B cell (primary cell): ENCODE results near the gene TRABD2B. TPM values are rescaled to one million over a fixed set of nuclear protein-coding genes. Genes with fewer than 3 reads are reported as not detected.

ENCODE experiments used
- ATAC-seq: fragments of 200-7000 bp; cut with Tn5 transposase; one replicate; pipeline ENCODE4 v1.10.0; 2021; ENCODE audit warnings: low read depth, mild to moderate bottlenecking, moderate number of reproducible peaks, moderate library complexity
- CTCF ChIA-PET: fragments of 350-600 bp; sonication (Branson Sonifier 250); formaldehyde crosslinking; loops from one replicate; lab custom pipeline; 2021; ENCODE audit warnings: antibody characterized with exemption, inconsistent platforms; lab: Charles Lee
- POLR2A ChIA-PET: fragments of 350-600 bp; sonication (Branson Sonifier 250); formaldehyde crosslinking; loops from one replicate; lab custom pipeline; 2021; ENCODE audit warnings: antibody characterized with exemption; lab: Charles Lee
- DNase-seq: peaks from one replicate; pipeline ENCODE4 v3.0.0; 2013
- H2AFZ ChIP-seq: 2 replicates; pipeline ENCODE4 v1.6.1; 2012; ENCODE audit warnings: mild to moderate bottlenecking, low read depth, low read length; ENCODE audit not compliant: insufficient read depth, poor library complexity, severe bottlenecking
- H3K27ac ChIP-seq, 2 donors: 1 replicate in 1 of 2; 2 replicates in 1 of 2; pipeline ENCODE4 v1.5.1; 2012 to 2013; ENCODE audit warnings: low read length in 2 of 2, mild to moderate bottlenecking in 2 of 2, moderate library complexity in 1 of 2
- H3K27me3 ChIP-seq, 4 experiments: fragments of 200-600 bp in 1 of 4; sonication (generic) in 1 of 4; replicated peaks in 1 of 4; 1 replicate in 2 of 4; 2 replicates in 2 of 4; pipeline versions ENCODE4 v1.6.1 to v1.7.0; 2013 to 2016; ENCODE audit warnings: low read length in 3 of 4, mild to moderate bottlenecking in 2 of 4, mixed read lengths in 1 of 4, moderate library complexity in 1 of 4; ENCODE audit not compliant: insufficient read depth in 4 of 4, control insufficient read depth in 3 of 4; ENCODE audit errors: control extremely low read depth in 1 of 4
- H3K36me3 ChIP-seq, 2 experiments: replicated peaks in 1 of 2; 1 replicate in 1 of 2; 2 replicates in 1 of 2; pipeline versions ENCODE4 v1.6.1 to v1.7.1; 2013; ENCODE audit warnings: low read length in 1 of 2; ENCODE audit not compliant: insufficient read depth in 2 of 2, control insufficient read depth in 1 of 2; ENCODE audit errors: control extremely low read depth in 1 of 2, extremely low read depth in 1 of 2
- H3K4me1 ChIP-seq, 2 donors: fragments of 200-600 bp in 1 of 2; sonication (generic) in 1 of 2; 1 replicate in 1 of 2; 2 replicates in 1 of 2; pipeline versions ENCODE4 v1.5.1 to v1.6.1; 2013 to 2017; ENCODE audit warnings: low read length in 2 of 2; ENCODE audit not compliant: control insufficient read depth in 2 of 2, insufficient read depth in 2 of 2
- H3K4me2 ChIP-seq: replicated peaks from 2 replicates; pipeline ENCODE3; 2012; ENCODE audit warnings: mild to moderate bottlenecking, low read depth, low read length; ENCODE audit not compliant: poor library complexity, severe bottlenecking
- H3K4me3 ChIP-seq, 5 experiments: fragments of 200-600 bp in 1 of 5; sonication (generic) in 1 of 5; 1 replicate in 3 of 5; 2 replicates in 2 of 5; pipeline versions ENCODE4 v1.5.1 to v1.7.0; 2011 to 2016; ENCODE audit warnings: low read length in 4 of 5, mild to moderate bottlenecking in 4 of 5, low read depth in 2 of 5, control low read depth in 1 of 5, moderate library complexity in 1 of 5; ENCODE audit not compliant: insufficient read depth in 1 of 5; ENCODE audit errors: control extremely low read depth in 1 of 5, extremely low read depth in 1 of 5
- H3K79me2 ChIP-seq: fragments of 200-600 bp; sonication (generic); one replicate; pipeline ENCODE4 v1.6.0; 2016; ENCODE audit warnings: low read length; ENCODE audit not compliant: control insufficient read depth, insufficient read depth
- H3K9ac ChIP-seq: fragments of 200-600 bp; sonication (generic); 2 replicates; pipeline ENCODE4 v1.6.1; 2017; ENCODE audit warnings: mild to moderate bottlenecking, low read length, moderate library complexity
- H3K9me3 ChIP-seq, 3 donors: one replicate each; pipeline versions ENCODE4 v1.6.1 to v1.7.1; 2013; ENCODE audit warnings: low read length in 2 of 3; ENCODE audit not compliant: control insufficient read depth in 2 of 3, insufficient read depth in 1 of 3; ENCODE audit errors: control extremely low read depth in 1 of 3
- H4K20me1 ChIP-seq: 2 replicates; pipeline ENCODE4 v1.6.0; 2012; ENCODE audit warnings: mild to moderate bottlenecking, low read length; ENCODE audit not compliant: insufficient read depth, control insufficient read depth, poor library complexity, severe bottlenecking
- H3K27ac Mint-ChIP-seq: one replicate; pipeline ENCODE4 v1.8.0; 2021; ENCODE audit warnings: mixed read lengths
- H3K27me3 Mint-ChIP-seq: one replicate; pipeline ENCODE4 v1.8.0; 2021; ENCODE audit warnings: mixed read lengths
- H3K4me1 Mint-ChIP-seq: one replicate; pipeline ENCODE4 v1.8.0; 2021; ENCODE audit warnings: mixed read lengths
- H3K4me3 Mint-ChIP-seq: one replicate; pipeline ENCODE4 v1.8.0; 2021; ENCODE audit warnings: mixed read lengths
- H3K9me3 Mint-ChIP-seq: one replicate; pipeline ENCODE4 v1.8.0; 2022; ENCODE audit warnings: mixed read lengths; ENCODE audit not compliant: insufficient read depth
- CTCF ChIP-seq: fragments of 200-600 bp; IDR thresholded peaks from one replicate; pipeline ENCODE4 v1.8.0; 2022; ENCODE audit warnings: antibody characterized with exemption, mild to moderate bottlenecking
- EZH2 ChIP-seq: IDR thresholded peaks from 2 replicates; pipeline ENCODE4 v1.6.1; 2012; ENCODE audit warnings: borderline replicate concordance, low read depth, mild to moderate bottlenecking, moderate library complexity, low read length; ENCODE audit not compliant: insufficient read depth, poor library complexity, severe bottlenecking
- WGBS: methylation state at CpG from one replicate; pipeline ENCODE4 v1.1.5; 2013; ENCODE audit warnings: missing lambda C conversion rate; ENCODE audit not compliant: insufficient coverage; 5-methylcytosine and 5-hydroxymethylcytosine counted together
- intact Hi-C: fragments of 100-400 bp; cut with micrococcal nuclease; formaldehyde crosslinking; loops from one replicate; pipeline ENCODE4 v1.10.0; 2022
- polyA plus RNA-seq: library from polyadenylated mRNA; depleted of rRNA; stranded (reverse); fragments of >200 nt; gene quantifications from 2 replicates; pipeline ENCODE4 v1.2.3, GENCODE V29; 2012
- total RNA-seq, 2 donors: library from RNA; stranded (reverse); fragments of 120-200 nt in 1 of 2; gene quantifications; 1 replicate in 1 of 2; 2 replicates in 1 of 2; pipeline versions ENCODE4 v1.2.3 to v1.2.4, GENCODE V29; 2013 to 2022

TRABD2B gene
- total and polyA plus RNA-seq, 2 donors (not counting 1 experiment from before 2014, with no cell fraction given) = not detected

- 13% methylated on average over 46 of the region's 46 CpGs for WGBS
Observed at GRCh38 chr1:47984175-47984789, 12.9 kb downstream of the TRABD2B start.

More at GRCh38 chr1:47984175-47984789, 12.9 kb downstream of the TRABD2B start:
- Mint-ChIP-seq H3K9me3 (no peaks in the 10 kb centered on the region), H3K27me3 (peaks cover 68% of the 10 kb centered on the region), H3K4me1 (peaks cover 3% of the 10 kb centered on the region), H3K27ac (no peak overlapping the region), H3K4me3 (no peak overlapping the region)
- Histone ChIP-seq H3K27ac (no peak overlapping the region), H3K9ac (no peak overlapping the region), H3K4me3 (no peak overlapping the region), H3K79me2 (no peaks in the 10 kb centered on the region), H3K4me1 (no peaks in the 10 kb centered on the region), H4K20me1 (no peaks in the 10 kb centered on the region), H3K9me3 (peaks cover 0 to 3% (median 0%) of the 10 kb centered on the region in 3 donors), H3K27me3 (peaks cover 0 to 22% (median 8%) of the 10 kb centered on the region in 4 experiments), H3K36me3 (no peaks in the 10 kb centered on the region), H2AFZ (no peak overlapping the region), H3K4me2 (no peak overlapping the region)
- ATAC-seq = no peak
- CTCF ChIA-PET = interaction anchor here (1.0 to 1.7 kb wide), 2 partner anchors 11 to 13 kb away, joined by 4 read pairs; partner anchors contain the start of gene TRABD2B
- intact Hi-C loops = no loop called here
- no peak for TF ChIP-seq EZH2
- TF ChIP-seq CTCF = no peak
- POLR2A ChIA-PET = no interaction called here
- DNase-seq = no peak
